ENCODE measurements around the gene APOC4. TPM values are rescaled to one million over a fixed set of nuclear protein-coding genes. Genes with fewer than 3 reads are reported as not detected.
A peak's percentile ranks its signal among the peaks of the same experiment; 100 is the strongest.

The APOC4 gene
- polyA plus RNA-seq, 1 donor (not counting 4 experiments of a cell fraction or from before 2014, with no cell fraction given) = not detected

- Histone ChIP-seq H4K20me1 (ENCODE audit: control insufficient read depth, extremely low read depth, insufficient read depth, low read length) (peaks cover 6% of the 10 kb centered on the region), H3K9me3 (ENCODE audit: control insufficient read depth, low read depth, low read length) (no peaks in the 10 kb centered on the region), H3K27ac (ENCODE audit: control insufficient read depth, insufficient read depth, low read length) (peak overlapping the region; percentile 83), H3K27me3 (ENCODE audit: control insufficient read depth, extremely low read depth, insufficient read depth, low read length) (no peaks in the 10 kb centered on the region), H3K79me2 (ENCODE audit: control insufficient read depth, insufficient read depth, low read length) (peaks cover 58% of the 10 kb centered on the region), H3K4me3 (ENCODE audit: control insufficient read depth in 2 of 3, extremely low read depth in 1 of 3, insufficient read depth in 2 of 3, low read depth in 1 of 3, low read length in 3 of 3) (peak overlapping the region; percentile 77 to 96 (median 95)), H2AFZ (ENCODE audit: control insufficient read depth, low read length) (peak overlapping the region; percentile 76), H3K36me3 (ENCODE audit: control insufficient read depth in 2 of 2, extremely low read depth in 1 of 2, insufficient read depth in 2 of 2, low read length in 2 of 2) (peaks cover 4 to 15% of the 10 kb centered on the region in 2 experiments), H3K4me1 (ENCODE audit: control insufficient read depth, extremely low read depth, insufficient read depth, low read length) (peaks cover 23% of the 10 kb centered on the region), H3K9ac (ENCODE audit: control insufficient read depth, extremely low read depth, insufficient read depth, low read length) (peak overlapping the region; percentile 99), H3K9me1 (ENCODE audit: control insufficient read depth, extremely low read depth, insufficient read depth, low read length) (no peaks in the 10 kb centered on the region), H3K4me2 (ENCODE audit: control insufficient read depth, extremely low read depth, insufficient read depth, low read depth, low read length) (peak overlapping the region; percentile 96)
- dilution Hi-C loops (cut with MboI; ENCODE audit: extremely low pct_ligation_motif_present, low sequenced_read_pairs) = no loop called here
- no peak for DNase-seq (ENCODE audit: low read depth, low spot score)
- FAIRE-seq = no peak
- TF ChIP-seq EZH2 (IDR thresholded peaks at IDR 0.05; ENCODE audit: low read length) = no peak
- TF ChIP-seq CTCF (optimal IDR thresholded peaks at IDR 0.05 in 1 of 3, IDR thresholded peaks at IDR 0.05 in 1 of 3, conservative IDR thresholded peaks at IDR 0.05 in 1 of 3; ENCODE audit: extremely low read depth in 1 of 3, insufficient read depth in 2 of 3, low read length in 3 of 3) = no peak
Observed at GRCh38 chr19:44955505-44956439, 13.7 kb downstream of the APOC4 start.

GRCh38 chr19:44957526-44957925, 15.5 kb downstream of the APOC4 start:
- FAIRE-seq (no peak), DNase-seq (ENCODE audit: low read depth, low spot score) (no peak)
- Histone ChIP-seq H3K36me3 (ENCODE audit: control insufficient read depth in 2 of 2, extremely low read depth in 1 of 2, insufficient read depth in 2 of 2, low read length in 2 of 2) (peaks cover 11 to 26% of the 10 kb centered on the region in 2 experiments), H3K9ac (ENCODE audit: control insufficient read depth, extremely low read depth, insufficient read depth, low read length) (peak overlapping the region; percentile 99), H3K9me3 (ENCODE audit: control insufficient read depth, low read depth, low read length) (no peaks in the 10 kb centered on the region), H3K4me1 (ENCODE audit: control insufficient read depth, extremely low read depth, insufficient read depth, low read length) (peaks cover 23% of the 10 kb centered on the region), H4K20me1 (ENCODE audit: control insufficient read depth, extremely low read depth, insufficient read depth, low read length) (peaks cover 6% of the 10 kb centered on the region), H2AFZ (ENCODE audit: control insufficient read depth, low read length) (no peak overlapping the region), H3K9me1 (ENCODE audit: control insufficient read depth, extremely low read depth, insufficient read depth, low read length) (no peaks in the 10 kb centered on the region), H3K27ac (ENCODE audit: control insufficient read depth, insufficient read depth, low read length) (no peak overlapping the region), H3K79me2 (ENCODE audit: control insufficient read depth, insufficient read depth, low read length) (peaks cover 71% of the 10 kb centered on the region), H3K4me3 (ENCODE audit: control insufficient read depth in 2 of 3, extremely low read depth in 1 of 3, insufficient read depth in 2 of 3, low read depth in 1 of 3, low read length in 3 of 3) (no peak overlapping the region), H3K4me2 (ENCODE audit: control insufficient read depth, extremely low read depth, insufficient read depth, low read depth, low read length) (peak overlapping the region; percentile 96), H3K27me3 (ENCODE audit: control insufficient read depth, extremely low read depth, insufficient read depth, low read length) (no peaks in the 10 kb centered on the region)
- dilution Hi-C loops (cut with MboI; ENCODE audit: extremely low pct_ligation_motif_present, low sequenced_read_pairs) = no loop called here
- no peak for TF ChIP-seq CTCF (optimal IDR thresholded peaks at IDR 0.05 in 1 of 3, IDR thresholded peaks at IDR 0.05 in 1 of 3, conservative IDR thresholded peaks at IDR 0.05 in 1 of 3; ENCODE audit: extremely low read depth in 1 of 3, insufficient read depth in 2 of 3, low read length in 3 of 3)
- TF ChIP-seq EZH2 (IDR thresholded peaks at IDR 0.05; ENCODE audit: low read length) = no peak

All from keratinocyte (primary cell).